Osteocyte (in vitro differentiated cells): ENCODE data around the gene EVA1A. TPM values are rescaled to one million over a fixed set of nuclear protein-coding genes. Genes with fewer than 3 reads are reported as not detected.
A peak's percentile ranks its signal among the peaks of the same experiment; 100 is the strongest.

Source experiments
- DNase-seq: peaks from one replicate; pipeline ENCODE4 v3.0.0; 2021; ENCODE audit warnings: mixed read lengths; ENCODE audit not compliant: unreplicated experiment; ENCODE audit errors: extremely low spot score
- H3K27ac Mint-ChIP-seq: one replicate; pipeline ENCODE4 v1.8.0; 2021; ENCODE audit warnings: mild to moderate bottlenecking, mixed read lengths; ENCODE audit not compliant: unreplicated experiment
- H3K27me3 Mint-ChIP-seq: one replicate; pipeline ENCODE4 v1.8.0; 2021; ENCODE audit warnings: mixed read lengths; ENCODE audit not compliant: unreplicated experiment
- H3K36me3 Mint-ChIP-seq: one replicate; pipeline ENCODE4 v1.8.0; 2021; ENCODE audit warnings: mixed read lengths; ENCODE audit not compliant: unreplicated experiment
- H3K4me1 Mint-ChIP-seq: one replicate; pipeline ENCODE4 v1.8.0; 2021; ENCODE audit warnings: mixed read lengths; ENCODE audit not compliant: unreplicated experiment
- H3K4me3 Mint-ChIP-seq: one replicate; pipeline ENCODE4 v1.8.0; 2021; ENCODE audit warnings: mild to moderate bottlenecking, moderate library complexity, mixed read lengths; ENCODE audit not compliant: unreplicated experiment
- H3K9me3 Mint-ChIP-seq: one replicate; pipeline ENCODE4 v1.8.0; 2021; ENCODE audit warnings: mixed read lengths; ENCODE audit not compliant: unreplicated experiment
- total RNA-seq: library from RNA; stranded (reverse); gene quantifications from 2 replicates; pipeline ENCODE4 v1.2.1, GENCODE V29; 2021
- TF ChIP-seq, protein P1 (sequence below): fragments of 200-600 bp; sonication (generic); IDR thresholded peaks from 2 replicates; pipeline ENCODE4 v1.5.0; 2021; ENCODE audit warnings: antibody characterized with exemption, mild to moderate bottlenecking, moderate library complexity

The EVA1A gene
- total RNA-seq, 1 donor from 2014 or later = 33.5 TPM

DNA sequence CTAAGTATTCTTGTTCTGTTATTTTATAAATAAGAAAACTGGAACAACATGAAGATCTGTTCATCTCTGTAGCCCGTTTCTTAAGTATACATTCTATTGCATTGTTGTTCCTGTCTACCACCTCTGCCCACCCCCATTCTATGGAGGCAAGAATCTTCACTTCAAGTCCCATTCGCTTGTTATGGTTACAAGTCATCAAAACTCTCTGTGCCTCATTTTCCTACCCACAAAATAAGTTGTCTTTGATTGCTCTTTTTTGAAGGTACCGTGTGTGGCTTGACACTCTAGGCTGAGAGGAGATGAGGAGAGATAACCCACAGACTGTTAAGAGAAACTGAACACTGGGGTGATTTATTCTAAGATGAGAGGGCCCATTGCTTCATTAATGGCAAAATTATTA, 2.9 kb upstream of the EVA1A start:
- no peaks in the 10 kb centered on the region for H3K27me3 Mint-ChIP-seq
- H3K27ac Mint-ChIP-seq = no peak overlapping the region
- TF ChIP-seq, protein P1, sequence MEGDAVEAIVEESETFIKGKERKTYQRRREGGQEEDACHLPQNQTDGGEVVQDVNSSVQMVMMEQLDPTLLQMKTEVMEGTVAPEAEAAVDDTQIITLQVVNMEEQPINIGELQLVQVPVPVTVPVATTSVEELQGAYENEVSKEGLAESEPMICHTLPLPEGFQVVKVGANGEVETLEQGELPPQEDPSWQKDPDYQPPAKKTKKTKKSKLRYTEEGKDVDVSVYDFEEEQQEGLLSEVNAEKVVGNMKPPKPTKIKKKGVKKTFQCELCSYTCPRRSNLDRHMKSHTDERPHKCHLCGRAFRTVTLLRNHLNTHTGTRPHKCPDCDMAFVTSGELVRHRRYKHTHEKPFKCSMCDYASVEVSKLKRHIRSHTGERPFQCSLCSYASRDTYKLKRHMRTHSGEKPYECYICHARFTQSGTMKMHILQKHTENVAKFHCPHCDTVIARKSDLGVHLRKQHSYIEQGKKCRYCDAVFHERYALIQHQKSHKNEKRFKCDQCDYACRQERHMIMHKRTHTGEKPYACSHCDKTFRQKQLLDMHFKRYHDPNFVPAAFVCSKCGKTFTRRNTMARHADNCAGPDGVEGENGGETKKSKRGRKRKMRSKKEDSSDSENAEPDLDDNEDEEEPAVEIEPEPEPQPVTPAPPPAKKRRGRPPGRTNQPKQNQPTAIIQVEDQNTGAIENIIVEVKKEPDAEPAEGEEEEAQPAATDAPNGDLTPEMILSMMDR = no peak

DNA sequence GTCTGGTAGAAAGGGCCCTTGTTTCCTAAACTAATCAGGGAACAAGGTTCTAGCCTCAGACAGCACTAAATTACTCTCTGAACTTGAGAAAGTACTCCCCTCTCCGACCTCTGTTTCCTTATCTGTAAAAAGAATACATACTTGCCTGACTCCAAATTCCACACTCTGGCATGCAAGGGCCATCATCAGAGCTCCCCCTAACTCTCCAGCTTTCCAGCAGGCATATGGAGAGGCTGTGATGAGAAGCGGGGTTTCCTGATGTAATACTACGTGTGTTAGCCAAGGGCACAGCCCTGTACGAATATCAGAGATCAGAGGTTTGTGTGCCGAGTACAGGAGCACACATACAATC, 1.8 kb upstream of the EVA1A start:
- peaks cover 63% of the 10 kb centered on the region for H3K4me1 Mint-ChIP-seq
- H3K4me3 Mint-ChIP-seq = peak overlapping the region; percentile 54
- TF ChIP-seq, protein P1 = no peak
- no peaks in the 10 kb centered on the region for H3K9me3 Mint-ChIP-seq
- H3K27ac Mint-ChIP-seq = peak overlapping the region; percentile 91
- H3K27me3 Mint-ChIP-seq = no peaks in the 10 kb centered on the region
- H3K36me3 Mint-ChIP-seq = no peaks in the 10 kb centered on the region
- peak; percentile 42 for DNase-seq

More for the DNA sequence above, 2.9 kb upstream of the EVA1A start:
- Mint-ChIP-seq H3K9me3 (no peaks in the 10 kb centered on the region), H3K36me3 (no peaks in the 10 kb centered on the region), H3K4me1 (peaks cover 56% of the 10 kb centered on the region), H3K4me3 (no peak overlapping the region)
- DNase-seq = no peak

DNA sequence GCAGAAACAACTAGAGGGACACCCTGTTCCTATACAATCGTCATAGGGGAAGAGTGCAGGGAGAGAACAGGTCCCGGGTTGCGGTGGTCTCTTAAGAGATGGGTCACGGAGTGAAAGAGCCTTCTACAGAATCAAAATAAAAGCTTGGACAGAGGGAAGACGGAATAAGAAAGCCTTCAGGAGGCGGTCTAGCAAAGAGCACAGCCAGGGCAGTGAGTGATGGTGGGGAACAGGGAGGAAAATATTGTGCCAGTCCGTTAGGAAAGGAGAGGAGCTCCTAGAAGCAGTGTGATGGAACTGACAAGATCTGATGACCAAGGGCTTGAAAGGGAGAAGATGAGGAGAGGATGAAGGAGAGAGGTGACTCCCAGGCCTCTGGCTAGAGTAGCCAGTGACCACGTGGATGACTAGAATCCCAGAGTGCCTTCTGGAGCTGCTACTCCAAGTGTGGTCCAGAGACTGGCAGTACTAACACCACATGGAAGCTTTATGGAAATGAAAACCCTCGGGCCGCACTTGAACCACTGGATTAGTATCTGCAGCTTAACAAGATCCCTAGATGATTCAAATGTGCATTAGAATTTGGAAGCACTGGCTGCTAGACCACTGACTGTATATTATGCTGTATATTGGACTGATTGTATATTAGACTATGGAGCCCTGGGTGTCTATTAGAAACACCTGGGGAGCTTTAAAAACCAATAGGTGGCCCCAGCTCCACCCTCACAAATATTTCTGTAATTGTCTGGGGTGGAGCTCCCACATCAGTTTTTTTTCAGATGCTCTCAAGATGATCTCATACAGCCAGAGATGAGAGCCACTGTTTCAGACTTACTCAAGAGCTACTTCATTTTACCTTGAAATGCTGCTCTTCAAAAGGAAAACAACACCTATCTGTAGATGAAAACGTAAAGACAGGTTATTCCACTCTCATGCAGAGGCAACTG, 1.1 kb upstream of the EVA1A start:
- Mint-ChIP-seq H3K4me1 (peaks cover 63% of the 10 kb centered on the region), H3K4me3 (peak overlapping the region; percentile 98), H3K27me3 (no peaks in the 10 kb centered on the region), H3K9me3 (no peaks in the 10 kb centered on the region), H3K27ac (peak overlapping the region; percentile 91), H3K36me3 (no peaks in the 10 kb centered on the region)
- DNase-seq = peak; percentile 67
- TF ChIP-seq, protein P1 = no peak

DNA sequence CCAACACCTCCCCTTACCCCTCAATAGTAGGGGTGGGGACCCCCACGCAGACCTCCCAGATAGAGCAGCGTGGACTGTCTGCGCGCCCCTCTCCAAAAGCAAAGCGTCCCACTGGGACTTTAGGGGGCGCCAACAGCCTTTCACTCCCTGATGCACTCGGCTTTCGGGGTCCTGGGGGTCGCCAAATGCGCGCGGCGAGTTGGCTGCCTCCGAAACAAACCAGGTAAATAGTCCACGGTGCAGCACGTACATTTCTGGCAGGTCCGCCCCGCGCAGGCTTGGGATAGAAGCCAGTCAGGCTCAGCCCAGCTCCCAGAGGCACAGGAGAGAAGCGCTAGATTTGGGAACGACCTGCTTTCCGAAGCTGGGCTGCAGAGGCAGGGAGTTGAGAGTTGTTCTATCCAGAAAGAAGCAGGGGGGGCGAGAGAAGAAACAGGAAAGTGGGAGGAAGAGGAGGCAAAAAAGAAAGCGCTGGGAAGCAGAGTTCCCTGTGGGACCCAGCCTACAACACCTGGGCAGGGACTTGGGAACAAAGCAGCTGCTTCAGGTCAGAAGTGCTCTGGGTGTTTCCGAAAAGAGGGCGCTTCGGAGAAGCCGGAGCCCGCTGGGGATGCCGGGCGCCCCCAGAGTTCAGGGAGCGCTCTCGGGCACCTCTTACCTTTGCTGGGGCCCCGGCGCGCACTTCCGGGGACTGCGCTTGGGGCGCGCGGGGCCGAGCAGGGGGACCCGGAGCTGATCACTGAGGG, 544 bp downstream of the EVA1A start:
- TF ChIP-seq, protein P1 = peak; percentile 73
- no peaks in the 10 kb centered on the region for H3K36me3 Mint-ChIP-seq

DNA sequence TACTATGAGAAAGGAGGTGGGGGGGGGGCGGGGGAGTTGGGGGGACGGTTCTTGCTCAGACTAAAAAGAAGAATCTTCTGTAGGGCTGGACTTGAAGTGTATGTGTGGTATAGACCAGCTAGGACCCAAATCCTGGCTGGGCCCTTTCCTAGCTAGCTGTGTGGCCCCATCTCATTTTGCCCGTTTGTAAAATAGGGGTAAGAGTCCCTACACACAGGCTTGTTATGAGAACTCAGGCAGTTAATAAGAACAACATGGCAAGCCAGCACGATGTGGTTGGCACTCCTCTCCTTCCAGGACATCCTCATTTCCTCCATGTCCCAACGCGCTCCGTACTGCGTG, 1.1 kb downstream of the EVA1A start:
- H3K27me3 Mint-ChIP-seq = no peaks in the 10 kb centered on the region
- TF ChIP-seq, protein P1 = no peak
- no peaks in the 10 kb centered on the region for H3K36me3 Mint-ChIP-seq
- peak overlapping the region; percentile 98 for H3K4me3 Mint-ChIP-seq
- no peaks in the 10 kb centered on the region for H3K9me3 Mint-ChIP-seq
- H3K4me1 Mint-ChIP-seq = peaks cover 57% of the 10 kb centered on the region
- H3K27ac Mint-ChIP-seq = peak overlapping the region; percentile 86
- no peak for DNase-seq

More for the DNA sequence above, 544 bp downstream of the EVA1A start:
- Mint-ChIP-seq H3K27ac (peak overlapping the region; percentile 91), H3K4me3 (peak overlapping the region; percentile 98), H3K9me3 (no peaks in the 10 kb centered on the region), H3K4me1 (peaks cover 57% of the 10 kb centered on the region), H3K27me3 (no peaks in the 10 kb centered on the region)
- peak; percentile 82 for DNase-seq
